Activated CD4-positive, alpha-beta T cell treated with anti-CD3 and anti-CD28 coated beads for 1 hour (primary cell): ENCODE measurements around the gene HNMT.
"Not testable (repeated sequence)": the region's sequence is repeated elsewhere in the genome, so short reads cannot be mapped to it uniquely, and the experiment has no call there.

Experiments used
- DNase-seq: peaks from one replicate; pipeline ENCODE4 v3.0.0-alpha.2; 2020

The HNMT gene

DNA sequence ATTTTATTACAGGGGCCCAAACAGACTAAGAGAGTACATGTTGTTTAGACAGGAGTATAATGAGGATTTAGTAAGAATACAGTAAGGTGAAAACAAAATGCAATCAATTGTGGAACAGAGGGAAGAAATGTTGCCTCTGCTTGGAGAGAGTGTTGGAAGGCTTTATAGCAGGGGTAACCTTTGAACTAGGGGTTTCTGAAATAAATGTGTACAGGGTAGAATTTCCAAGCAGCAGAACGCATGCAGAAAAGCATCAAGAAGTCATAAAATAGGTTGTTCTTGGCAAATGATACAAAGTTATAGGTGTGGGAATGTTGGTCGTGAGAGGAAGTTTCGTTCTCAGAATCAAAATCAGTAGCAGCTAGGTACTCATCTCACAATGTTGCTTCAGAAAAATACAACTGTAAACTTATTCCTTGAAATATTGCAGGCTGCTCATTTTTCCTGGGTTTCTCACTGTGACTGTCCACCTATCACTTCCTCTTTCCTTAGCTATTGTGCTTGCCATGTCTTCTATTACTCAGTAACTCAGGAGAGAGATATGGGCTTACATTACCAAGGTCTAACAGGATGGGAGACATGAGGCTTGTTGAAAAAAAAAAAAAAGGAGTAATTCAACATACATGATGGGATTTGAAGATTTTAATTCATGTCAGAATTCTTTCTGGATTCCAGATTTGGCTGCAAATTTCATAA is 17.1 kb upstream of the HNMT start:
- DNase-seq, result no peak

DNA sequence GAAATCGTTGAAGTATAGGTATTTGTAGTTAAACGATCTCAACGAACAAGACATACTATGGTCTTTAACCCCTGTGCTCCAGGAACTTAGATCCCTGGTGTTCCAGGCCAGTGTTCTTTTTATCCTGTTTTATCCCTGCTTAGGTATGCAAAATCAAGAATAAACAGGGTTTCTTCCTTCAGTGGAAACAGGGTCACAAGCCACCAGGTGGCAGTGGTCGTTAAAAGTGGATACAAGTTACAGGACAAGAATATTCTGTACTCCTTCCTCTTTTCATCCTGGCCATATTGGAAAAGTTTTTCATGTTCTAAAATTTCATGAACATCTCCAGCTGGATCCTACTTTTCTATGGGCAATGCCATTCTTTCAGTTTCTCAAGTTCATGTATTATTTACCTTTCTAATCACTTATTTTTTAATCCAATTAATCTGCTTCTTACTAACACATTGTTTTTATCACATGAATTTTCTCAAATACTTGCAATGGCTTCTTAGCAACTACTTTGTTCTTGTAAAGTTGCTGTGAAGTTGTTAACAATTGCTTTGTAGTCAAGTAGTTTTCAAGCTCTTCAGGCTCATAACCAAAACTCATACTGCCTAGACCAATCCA is 16.4 kb upstream of the HNMT start:
- DNase-seq, result no peak

DNA sequence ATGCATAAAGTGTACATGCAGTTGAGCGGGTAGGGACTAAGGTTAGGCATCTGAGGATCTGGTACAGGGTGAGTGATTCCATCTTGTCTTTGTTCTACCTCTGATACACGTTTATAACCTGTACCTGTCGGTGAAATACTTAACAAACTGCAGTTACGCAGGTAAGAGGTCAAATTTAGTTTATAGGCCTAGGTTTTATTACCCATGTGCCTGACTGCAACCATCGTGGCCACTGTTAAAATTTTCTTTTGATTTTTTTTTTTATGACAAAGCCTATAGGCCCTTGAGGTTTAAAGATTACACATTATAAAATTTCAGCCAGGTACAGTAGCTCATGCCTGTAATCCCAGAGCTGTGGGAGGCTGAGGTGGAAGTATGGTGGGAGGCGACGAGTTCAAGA is 15.4 kb upstream of the HNMT start:
- no peak for DNase-seq

DNA sequence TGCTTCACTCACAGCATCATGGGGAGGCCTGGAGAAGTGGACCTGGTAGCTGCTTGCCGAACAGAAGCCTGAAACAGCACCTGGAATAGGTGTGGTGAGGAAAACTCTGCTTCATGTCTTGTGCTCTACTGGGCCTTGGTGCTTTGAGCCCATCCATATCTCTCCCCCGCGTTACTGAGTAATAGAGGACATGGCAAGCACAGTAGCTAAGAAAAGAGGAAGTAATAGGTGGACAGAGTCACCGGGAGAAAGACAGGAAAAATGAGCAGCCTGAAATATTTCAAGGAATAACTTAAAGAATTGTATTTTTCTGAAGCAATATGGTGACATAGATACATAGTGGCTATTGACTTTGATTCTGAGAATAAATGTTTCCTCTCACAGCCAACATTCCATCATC is 14.0 kb upstream of the HNMT start:
- DNase-seq, result no peak

DNA sequence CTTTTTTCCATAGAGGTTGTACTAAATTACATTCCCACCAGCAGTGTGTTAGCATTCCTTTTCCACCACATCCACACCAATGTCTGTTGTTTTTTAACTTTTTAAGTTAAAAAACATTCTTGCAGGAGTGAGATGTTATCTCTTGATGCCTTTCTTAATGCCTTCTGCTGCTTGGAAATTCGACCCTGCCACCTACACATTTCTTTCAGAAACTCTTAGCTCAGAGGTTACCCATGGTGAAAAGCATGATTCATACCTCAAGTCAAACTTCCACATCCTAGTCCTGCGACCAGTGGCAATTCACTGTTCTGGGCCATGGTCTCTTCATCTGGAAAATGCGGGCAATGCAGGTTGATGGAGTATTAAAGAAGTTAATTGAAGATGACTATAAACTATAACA is 12.7 kb upstream of the HNMT start:
- DNase-seq, result no peak

DNA sequence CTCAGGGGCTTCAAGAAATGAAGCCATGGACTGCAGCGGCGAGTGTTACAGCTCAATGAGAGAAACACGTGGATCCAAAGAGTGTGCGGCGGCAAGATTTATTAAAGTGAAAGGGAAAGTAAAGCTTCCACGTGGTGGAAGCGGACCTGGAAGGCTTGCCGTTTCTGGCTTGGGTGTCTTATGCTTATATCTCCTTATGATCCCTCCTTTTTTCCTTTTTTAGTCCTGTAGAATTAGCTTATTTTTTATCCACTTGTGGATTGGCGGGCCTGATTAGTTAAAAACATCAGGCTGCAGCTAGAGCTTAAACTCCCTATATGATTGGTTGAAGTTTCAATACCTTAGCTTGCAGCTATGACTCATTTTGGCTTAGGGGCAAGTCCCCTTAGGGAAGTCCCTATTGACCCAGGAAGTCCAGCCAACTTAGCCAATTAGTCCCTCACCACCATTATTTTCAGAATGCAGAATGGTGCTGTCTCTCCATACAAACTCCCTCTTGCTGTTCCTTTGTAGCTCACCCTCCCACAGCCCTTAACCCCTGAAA is 11.6 kb upstream of the HNMT start:
- no peak for DNase-seq

DNA sequence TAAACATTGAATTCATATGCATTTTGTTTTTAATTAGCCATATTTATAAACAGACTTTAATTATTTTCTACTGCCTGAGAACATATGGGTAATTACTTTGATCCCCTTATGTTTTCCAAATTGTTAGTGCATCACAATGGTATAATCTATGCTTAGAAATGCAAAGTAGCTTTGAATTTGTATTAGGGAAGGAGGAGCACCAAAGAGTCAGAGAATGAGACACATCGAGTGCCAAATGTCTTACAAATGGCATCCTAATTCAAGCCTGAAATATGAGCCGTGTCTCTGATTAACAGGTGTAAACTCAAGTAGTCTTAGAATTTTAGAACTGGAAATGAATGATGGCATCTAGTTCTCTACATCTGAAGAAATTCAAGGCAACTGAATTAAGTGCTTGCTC is 8.7 kb upstream of the HNMT start:
- DNase-seq, result no peak

DNA sequence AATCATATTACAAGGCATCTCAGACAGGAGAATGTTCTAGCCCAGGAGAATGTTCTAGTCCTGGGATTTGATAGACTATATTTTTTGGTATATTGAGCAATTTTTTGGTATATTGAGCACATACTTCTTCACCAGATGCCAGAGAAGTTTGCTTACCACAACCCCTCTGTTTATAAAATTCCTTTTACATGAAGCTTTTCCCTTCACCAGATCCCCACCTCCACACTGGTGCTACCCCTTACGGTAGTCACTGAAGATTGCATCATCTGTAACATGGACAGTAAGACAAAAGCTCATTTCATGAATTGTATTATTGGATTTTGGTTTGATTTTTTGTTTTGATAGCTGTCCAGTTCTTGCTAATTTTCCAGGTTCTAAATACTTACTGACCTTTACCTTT is 7.2 kb upstream of the HNMT start:
- no peak for DNase-seq

DNA sequence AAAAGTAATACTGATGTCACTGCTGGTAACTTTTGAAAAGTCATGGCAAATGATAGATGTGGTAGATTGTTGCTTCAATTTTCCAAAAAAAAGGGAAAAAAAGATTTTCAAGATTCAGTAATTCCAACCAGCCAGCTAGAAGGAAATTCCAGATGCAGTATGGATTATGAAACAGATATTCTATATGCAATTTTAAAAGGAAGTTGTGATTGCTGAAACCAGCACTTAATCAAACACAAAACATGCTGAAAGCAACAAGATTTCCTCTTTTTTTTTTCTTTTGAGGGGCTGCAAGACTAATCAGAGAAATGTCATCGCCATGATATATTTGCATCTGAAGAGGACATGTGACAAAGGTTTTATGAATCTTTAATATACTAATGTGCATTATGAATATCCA is 5.1 kb upstream of the HNMT start:
- DNase-seq, result no peak

DNA sequence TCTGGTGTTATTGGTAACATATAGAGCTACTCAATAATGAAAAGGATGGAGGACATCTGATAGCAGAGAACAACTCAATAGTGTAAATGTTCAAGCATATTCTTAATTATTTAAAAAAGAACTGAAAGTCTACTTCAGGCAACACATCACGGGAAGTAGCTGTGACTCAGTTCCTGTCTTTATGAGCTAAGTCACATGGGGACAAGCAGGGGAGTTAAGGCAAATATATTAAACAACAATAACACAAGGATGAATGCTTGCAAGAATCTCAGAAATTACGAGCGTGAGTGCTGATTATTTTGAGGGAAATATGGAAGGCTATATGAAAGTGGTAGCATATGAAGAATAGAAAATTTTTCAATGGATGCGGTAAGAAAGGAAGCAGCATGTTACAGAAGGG is 4.0 kb upstream of the HNMT start:
- no peak for DNase-seq

DNA sequence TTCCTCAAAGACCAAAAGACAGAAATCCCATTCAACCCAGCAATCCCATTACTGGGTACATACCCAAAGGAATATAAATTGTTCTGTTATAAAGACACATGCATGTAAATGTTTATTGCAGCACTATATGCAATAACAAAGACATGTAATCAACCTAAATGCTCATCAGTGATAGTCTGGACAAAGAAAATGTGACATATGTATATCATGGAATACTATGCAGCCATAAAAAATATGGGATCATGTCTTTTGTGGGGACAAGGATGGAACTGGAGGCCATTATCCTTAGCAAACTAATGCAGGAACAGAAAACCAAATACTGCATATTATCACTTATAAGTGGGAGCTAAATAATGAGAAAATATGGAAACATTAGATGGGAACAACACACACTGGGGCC is 2.7 kb upstream of the HNMT start:
- no peak for DNase-seq

DNA sequence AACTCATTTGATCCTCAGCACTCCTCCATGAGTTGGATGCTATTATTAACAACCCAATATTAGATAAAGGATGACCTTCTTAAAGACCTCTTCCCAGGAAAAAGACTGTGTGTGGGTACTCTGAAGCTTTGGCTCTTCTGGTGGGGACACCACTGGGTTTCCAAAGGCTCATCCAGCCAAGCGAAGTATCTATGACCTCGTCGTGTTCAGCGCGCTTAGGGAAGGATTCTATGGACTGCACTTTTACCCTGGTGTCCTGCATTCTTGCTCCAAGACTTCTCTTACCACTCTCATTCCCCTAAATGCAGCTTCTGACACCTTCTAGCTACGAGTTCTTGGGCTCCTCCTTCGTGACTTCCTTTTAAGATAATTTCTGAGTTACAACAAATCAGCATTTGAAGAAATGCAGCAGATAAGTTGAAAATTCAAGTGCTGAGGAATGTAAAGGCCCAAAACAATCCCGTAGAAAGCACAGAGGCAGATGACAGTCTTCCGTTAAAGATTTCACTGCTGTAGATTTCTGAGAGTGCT is 673 bp upstream of the HNMT start:
- DNase-seq, result no peak

DNA sequence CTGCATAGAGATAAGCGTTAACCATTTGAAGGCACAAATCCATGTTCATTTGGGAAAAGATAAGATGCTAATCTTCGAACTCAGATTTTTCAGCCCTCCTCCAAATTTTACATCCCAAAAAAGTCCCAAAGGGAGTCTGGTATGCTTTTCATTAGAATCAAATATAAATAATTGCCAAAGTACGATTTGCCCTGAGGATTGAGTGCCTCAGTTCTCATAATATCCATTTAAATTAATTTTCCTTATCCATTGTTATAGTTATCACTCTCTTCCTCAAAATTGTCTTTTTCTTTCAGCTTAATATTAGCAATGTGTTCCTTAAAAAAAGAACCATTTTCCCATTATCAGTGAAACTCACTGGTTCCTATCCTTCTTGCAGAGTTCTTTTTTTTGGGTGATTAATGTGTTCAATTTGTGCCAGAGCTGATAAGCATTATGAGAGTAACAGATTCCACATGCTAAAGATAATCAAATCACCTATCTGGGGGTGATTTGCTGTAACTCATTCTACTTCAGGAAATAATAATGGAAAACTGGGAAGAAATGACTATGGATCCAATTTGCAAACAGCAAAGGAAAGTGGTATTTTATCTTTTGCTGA is 686 bp downstream of the HNMT start:
- DNase-seq, result no peak

DNA sequence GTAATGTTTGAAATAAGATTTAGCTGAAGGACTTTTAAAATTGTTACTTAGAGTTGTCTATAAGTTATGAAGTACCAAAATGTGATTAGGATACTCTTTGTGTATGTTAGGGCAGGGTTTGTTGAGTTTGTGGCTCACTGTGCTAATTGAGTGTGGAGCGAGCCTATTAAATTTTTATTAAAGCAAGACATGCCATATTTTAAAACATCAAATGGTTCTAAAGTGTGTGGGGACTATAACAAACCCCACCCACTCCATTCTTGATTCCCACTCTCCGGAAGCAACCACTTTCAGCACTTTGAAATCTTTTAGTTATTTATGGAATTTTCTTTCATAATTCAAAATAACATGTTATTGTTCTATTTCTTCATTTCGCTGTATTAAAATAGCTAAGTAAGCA is 1.8 kb downstream of the HNMT start:
- no peak for DNase-seq

DNA sequence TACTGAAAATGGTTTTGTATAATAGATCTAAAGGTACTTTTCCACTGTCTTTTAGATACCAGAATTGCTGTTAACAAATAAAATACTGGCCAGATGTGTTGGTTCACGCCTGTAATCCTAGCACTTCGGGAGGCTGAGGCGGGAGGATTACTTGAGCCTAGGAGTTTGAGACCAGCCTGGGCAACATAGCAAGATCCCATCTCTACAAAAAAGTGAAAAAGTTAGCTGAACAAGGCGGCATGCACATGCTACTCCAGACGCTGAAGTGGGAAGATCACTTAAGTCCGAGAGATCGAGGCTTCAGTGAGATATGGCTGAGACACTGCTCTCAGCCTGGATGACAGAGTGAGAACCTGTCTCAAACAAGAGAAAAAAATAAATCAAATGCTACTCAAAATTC is 2.8 kb downstream of the HNMT start:
- DNase-seq, result no peak

DNA sequence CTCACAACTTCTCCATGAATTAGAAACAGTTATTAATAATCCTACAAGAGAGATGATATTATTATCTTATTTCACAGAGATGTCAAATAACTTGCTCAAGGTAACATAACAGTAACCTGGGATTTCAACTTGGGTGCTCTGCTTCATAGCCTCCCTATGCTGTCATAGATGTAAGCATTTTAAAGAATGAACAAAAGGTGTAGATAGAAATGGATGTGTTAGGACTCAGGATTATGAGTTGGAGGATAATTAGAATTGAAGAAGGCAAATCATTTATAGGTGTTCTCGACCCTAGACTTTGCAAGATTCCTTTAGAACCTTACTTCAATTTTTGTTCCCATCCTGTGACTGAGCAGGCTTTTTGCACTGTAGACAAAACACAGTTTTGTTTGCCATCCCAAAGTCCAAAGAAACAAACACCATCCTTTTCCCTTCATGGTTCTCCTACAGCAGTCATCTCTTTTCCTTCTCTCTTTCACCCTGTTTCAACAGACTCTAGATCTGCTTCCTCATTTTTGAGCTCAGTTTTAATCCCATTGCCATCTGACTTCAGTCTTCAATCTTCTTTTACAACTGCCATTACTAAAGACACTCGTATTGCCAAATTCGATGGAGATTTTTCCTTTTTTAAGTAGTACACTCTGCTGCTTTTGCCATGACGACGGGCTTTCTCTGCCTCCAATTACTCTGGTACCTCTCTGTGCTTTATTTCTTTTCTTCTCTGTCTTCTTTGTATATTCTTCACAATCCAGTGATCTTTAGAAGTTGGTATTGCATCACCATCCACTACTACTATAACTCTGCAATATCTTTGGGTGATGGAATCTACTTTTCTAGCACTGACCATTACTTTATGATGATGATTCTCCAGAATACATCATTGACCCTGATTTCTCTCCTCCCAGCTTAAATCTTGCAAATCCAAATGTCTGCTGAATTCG is 4.5 kb downstream of the HNMT start:
- no peak for DNase-seq

DNA sequence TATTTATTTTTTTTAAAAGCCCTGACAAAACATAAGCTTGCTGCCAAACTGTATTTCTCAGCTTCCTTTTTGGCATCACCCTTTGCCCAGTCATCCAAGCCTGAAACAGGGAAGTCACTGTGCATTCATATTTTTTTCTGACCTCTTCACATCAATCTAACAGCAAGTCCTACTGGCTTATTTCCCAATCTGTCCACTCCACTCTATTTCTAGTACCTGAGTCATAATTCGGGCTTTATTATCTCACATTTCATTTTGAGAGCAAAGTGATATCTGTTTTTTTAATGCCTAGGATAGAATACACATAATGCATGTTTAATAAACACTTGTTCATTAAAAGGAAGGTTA is 5.1 kb downstream of the HNMT start:
- no peak for DNase-seq

DNA sequence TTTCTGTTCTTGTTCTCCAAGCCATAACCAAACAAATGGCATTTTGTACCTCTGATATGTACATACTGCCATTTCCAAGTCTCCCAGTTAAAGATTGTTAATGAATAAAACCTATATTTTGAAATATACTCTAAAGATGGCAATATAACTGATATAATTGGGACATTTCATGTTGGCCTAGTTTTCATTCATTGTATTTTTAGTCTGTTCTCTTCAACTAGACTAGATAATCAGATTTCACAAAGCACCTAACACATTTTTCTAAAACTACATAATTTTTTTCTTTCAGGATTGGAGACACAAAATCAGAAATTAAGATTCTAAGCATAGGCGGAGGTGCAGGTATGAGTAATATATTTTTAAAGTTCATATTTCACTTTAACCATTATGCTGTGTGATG is 5.6 kb downstream of the HNMT start:
- DNase-seq, result no peak

DNA sequence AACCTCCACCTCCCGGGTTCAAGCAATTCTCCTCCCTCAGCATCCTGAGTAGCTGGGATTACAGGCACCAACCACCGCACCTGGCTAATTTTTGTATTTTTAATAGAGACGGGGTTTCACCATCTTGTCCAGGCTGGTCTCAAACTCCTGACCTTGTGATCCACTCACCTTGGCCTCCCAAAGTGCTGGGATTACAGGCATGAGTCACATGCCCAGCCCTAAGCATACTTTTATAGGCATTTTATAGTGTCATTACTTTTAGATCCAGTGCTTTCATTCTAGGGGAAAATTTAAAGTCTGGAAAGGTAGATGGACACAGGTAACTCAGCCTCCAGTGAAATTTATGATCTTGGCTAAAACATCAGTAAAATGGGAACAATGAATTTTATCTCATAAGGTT is 7.0 kb downstream of the HNMT start:
- DNase-seq, result not testable (repeated sequence)

DNA sequence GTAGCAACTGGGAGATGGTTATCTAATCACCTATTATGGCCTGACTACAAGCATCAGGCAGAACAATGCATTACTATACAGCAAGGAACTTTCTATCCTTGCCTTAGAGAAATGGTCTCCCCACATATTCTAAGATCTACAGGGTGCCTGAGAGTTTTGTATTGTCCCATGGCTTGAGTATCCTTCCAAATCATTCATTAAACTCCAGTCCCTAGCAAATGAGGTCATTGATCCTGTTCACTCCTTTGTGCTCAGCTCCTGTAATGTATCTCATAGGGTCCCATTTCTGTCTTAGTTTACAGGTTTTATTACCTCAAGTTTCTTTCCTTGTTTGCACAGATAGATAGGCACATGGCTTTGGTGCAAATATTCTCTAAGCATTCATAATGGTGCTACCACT is 9.0 kb downstream of the HNMT start:
- DNase-seq, result no peak

DNA sequence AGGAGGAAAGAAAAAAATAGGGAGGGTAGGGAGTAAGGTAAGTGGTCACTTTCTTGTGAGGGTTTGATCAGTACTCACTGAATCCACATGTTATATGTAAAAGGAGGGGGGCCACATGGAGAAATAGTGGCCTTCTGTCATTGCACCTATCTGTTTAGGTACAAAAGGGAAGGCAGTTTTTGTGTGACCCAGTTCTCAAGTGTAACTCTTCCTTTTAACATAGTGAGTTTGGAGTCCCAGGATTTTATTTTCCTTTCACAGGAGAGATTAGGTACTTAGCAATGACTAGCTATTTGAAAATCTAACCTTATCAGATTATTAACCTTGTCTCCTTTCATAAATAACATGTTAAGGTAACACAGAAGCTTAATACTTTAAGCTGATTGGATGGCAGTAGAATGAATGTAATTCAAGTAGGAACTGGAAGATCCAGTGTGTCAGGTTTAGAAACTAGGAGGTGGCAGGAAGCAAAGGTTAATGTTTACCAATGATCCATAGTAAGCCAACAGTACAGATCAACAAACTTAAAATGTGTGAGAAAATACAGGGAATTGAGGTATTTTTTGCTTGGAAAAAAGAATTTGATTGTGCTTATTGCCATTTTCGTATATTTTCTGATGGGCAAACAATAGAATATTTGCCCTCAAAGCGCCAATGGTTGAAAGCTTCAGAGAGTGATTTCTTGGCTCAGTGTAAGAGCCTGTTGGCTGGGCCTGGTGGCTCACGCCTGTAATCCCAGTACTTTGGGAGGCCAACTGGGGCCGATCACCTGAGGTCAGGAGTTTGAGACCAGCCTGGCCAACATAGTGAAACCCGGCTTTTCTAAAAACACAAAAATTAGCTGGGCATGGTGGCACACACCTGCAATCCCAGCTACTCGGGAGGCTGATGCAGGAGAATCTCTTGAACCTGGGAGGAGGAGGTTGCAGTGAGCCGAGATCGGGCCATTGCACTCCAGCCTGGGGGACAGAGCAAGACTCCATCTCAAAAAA is 11.3 kb downstream of the HNMT start:
- no peak for DNase-seq

DNA sequence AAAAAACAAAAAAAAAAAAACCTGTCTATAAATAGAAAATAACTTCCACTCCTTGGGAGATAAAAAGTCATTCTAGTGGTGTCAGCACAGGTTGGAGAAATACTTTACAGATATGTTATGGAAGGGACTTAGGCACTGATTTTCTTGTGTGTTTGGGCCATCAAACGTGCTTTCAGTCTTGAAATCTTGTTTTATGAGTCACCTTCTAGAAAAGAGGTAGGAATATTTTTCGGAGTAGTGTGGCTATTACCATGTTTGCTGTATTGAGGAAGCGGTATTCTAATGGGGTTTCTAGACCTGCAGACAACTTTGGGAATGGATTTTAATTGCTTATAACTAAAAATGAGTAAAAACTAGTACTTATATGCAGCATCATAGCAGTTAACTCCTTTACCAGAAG is 12.0 kb downstream of the HNMT start:
- no peak for DNase-seq
